ENCODE data around the gene ATP8B2.

ATP8B2 gene

GRCh38 chr1:154327466-154328317, 2.4 kb downstream of the ATP8B2 start:
- peaks cover 15% of the 10 kb centered on the region for H3K27me3 ChIP-seq (ENCODE audit: low read depth, low read length)
- H3K27ac ChIP-seq (ENCODE audit: low read length): no peak overlapping the region
- H3K4me3 ChIP-seq (ENCODE audit: low read length): peak overlapping the region; percentile 67
- peak overlapping the region; percentile 66 for H3K4me2 ChIP-seq (ENCODE audit: low read length)
- peaks cover 34% of the 10 kb centered on the region for H3K4me1 ChIP-seq (ENCODE audit: low read length)
- H2AFZ ChIP-seq (ENCODE audit: low read depth, low read length): no peak overlapping the region
- H3K79me2 ChIP-seq (ENCODE audit: low read length): peaks cover 24% of the 10 kb centered on the region
- H3K36me3 ChIP-seq (replicated peaks; ENCODE audit: low read depth, low read length): peaks cover 9% of the 10 kb centered on the region
- TF ChIP-seq EZH2phosphoT487 (IDR thresholded peaks at IDR 0.05; ENCODE audit: low read depth) (no peak), CTCF (IDR thresholded peaks at IDR 0.05; ENCODE audit: low read depth, low read length) (no peak)
- peaks cover 27% of the 10 kb centered on the region; the same call in 1 of the 2 replicates for H4K20me1 ChIP-seq (ENCODE audit: insufficient read depth, low read length)
- H3K9me3 ChIP-seq (ENCODE audit: insufficient read depth, low read length): no peaks in the 10 kb centered on the region
- H3K9ac ChIP-seq (ENCODE audit: low read length): peak overlapping the region; percentile 3; the same call in 1 of the 2 replicates

DNA sequence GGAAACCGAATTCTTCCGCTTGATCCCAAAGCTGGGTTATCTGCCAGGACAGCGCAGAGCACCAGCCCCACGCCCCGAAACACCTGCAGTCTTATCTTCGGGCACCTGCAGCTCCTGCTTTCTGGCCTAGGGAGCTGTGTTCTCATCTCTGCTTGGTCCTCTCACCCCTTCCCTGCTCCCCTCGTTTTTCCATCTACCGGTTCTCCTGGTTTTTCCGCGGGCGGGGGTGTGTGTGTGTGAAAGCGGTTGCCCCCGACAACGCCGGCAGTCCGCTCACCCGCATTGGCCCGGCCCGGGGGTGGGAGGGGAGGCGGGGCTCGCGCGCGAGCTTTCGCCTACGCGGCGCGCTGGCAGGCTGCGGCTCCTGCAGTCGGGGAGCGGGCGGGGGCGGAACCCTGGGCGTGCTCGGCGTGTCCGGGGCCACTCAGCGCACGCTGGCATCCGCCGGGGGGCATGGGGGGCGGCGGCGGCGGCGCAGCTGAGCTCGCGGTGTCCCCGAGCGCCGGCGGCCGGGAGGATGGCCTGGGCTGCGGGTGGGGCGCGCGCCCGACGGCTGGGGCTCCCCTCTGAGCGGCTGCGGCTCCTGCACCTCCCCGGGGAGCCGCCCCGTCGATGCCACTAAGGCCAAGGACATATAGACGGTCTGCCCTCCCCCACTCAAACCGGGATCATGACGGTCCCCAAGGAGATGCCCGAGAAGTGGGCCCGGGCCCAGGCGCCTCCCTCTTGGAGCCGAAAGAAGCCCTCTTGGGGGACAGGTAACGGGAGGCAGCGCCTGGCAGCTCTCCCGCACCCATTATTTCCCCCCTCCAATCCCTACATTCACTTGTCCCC, 3.2 kb downstream of the ATP8B2 start:
- peaks cover 34% of the 10 kb centered on the region for H3K4me1 ChIP-seq (ENCODE audit: low read length)
- no peak for TF ChIP-seq EZH2phosphoT487 (IDR thresholded peaks at IDR 0.05; ENCODE audit: low read depth)
- TF ChIP-seq CTCF (IDR thresholded peaks at IDR 0.05; ENCODE audit: low read depth, low read length): no peak
- no peak overlapping the region for H2AFZ ChIP-seq (ENCODE audit: low read depth, low read length)

GRCh38 chr1:154329152-154329521, 3.8 kb downstream of the ATP8B2 start:
- TF ChIP-seq EZH2phosphoT487 (IDR thresholded peaks at IDR 0.05; ENCODE audit: low read depth) (no peak), CTCF (IDR thresholded peaks at IDR 0.05; ENCODE audit: low read depth, low read length) (peak; percentile 31)
- Histone ChIP-seq H3K9ac (ENCODE audit: low read length) (no peak overlapping the region), H3K36me3 (replicated peaks; ENCODE audit: low read depth, low read length) (peaks cover 13% of the 10 kb centered on the region), H3K4me1 (ENCODE audit: low read length) (peaks cover 33% of the 10 kb centered on the region), H3K79me2 (ENCODE audit: low read length) (peaks cover 24% of the 10 kb centered on the region), H4K20me1 (ENCODE audit: insufficient read depth, low read length) (peaks cover 27% of the 10 kb centered on the region; the same call in 1 of the 2 replicates), H3K4me3 (ENCODE audit: low read length) (peak overlapping the region; percentile 67), H3K4me2 (ENCODE audit: low read length) (peak overlapping the region; percentile 66), H3K27me3 (ENCODE audit: low read depth, low read length) (peaks cover under 1% of the 10 kb centered on the region; the same call in 1 of the 2 replicates), H3K27ac (ENCODE audit: low read length) (no peak overlapping the region), H3K9me3 (ENCODE audit: insufficient read depth, low read length) (no peaks in the 10 kb centered on the region), H2AFZ (ENCODE audit: low read depth, low read length) (no peak overlapping the region)

More for the DNA sequence above, 3.2 kb downstream of the ATP8B2 start:
- peaks cover 7% of the 10 kb centered on the region for H3K27me3 ChIP-seq (ENCODE audit: low read depth, low read length)
- peak overlapping the region; percentile 67 for H3K4me3 ChIP-seq (ENCODE audit: low read length)
- no peaks in the 10 kb centered on the region for H3K9me3 ChIP-seq (ENCODE audit: insufficient read depth, low read length)
- H3K4me2 ChIP-seq (ENCODE audit: low read length): peak overlapping the region; percentile 66
- H4K20me1 ChIP-seq (ENCODE audit: insufficient read depth, low read length): peaks cover 27% of the 10 kb centered on the region; the same call in 1 of the 2 replicates
- H3K9ac ChIP-seq (ENCODE audit: low read length): peak overlapping the region; percentile 3; the same call in 1 of the 2 replicates
- peaks cover 9% of the 10 kb centered on the region for H3K36me3 ChIP-seq (replicated peaks; ENCODE audit: low read depth, low read length)
- no peak overlapping the region for H3K27ac ChIP-seq (ENCODE audit: low read length)
- H3K79me2 ChIP-seq (ENCODE audit: low read length): peaks cover 24% of the 10 kb centered on the region

Measured in OCI-LY3 (cell line).